ENCODE measurements around the gene CD8B2.
"Not testable (repeated sequence)": the region's sequence is repeated elsewhere in the genome, so short reads cannot be mapped to it uniquely, and the experiment has no call there.

The CD8B2 gene

DNA sequence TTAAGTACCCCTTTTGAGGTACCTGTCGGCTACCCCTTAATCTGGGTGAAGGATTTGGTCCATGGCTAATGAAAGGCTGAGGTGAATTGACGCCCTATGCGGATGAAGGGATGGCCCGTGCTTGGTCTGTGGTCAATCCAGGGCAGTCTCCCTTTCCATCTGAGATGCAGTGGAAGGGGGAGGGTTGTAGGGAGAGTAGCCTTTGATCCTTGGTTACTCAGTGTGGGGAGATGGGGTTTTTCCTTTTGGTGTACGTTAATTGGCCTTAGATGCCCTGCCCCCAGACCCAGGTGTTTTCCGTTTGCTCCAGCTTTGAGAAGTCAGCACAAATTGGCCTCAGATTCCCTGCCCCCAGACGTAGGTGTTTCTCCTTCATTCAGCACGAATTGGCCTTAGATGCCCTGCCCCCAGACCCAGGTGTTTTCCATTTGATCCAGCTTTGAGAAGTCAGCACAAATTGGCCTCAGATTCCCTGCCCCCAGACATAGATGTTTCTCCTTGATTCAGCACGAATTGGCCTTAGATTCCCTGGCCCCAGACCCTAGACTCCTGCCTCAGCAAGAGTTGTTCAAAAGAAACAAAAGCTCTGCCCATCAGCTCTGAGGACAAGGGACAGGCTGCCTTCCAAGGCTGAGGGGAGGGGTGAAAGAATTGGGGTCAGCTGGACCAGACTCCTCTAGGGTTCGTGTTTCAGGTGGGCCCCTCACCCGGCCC, 21.7 kb downstream of the CD8B2 start:
- DNase-seq (ENCODE audit: low read depth in 1 of 2, low spot score in 1 of 2); in situ Hi-C loops (cut with HindIII; ENCODE audit: low pct_unique_long_range_greater_than_20kb, low sequenced_read_pairs): not testable (repeated sequence)

DNA sequence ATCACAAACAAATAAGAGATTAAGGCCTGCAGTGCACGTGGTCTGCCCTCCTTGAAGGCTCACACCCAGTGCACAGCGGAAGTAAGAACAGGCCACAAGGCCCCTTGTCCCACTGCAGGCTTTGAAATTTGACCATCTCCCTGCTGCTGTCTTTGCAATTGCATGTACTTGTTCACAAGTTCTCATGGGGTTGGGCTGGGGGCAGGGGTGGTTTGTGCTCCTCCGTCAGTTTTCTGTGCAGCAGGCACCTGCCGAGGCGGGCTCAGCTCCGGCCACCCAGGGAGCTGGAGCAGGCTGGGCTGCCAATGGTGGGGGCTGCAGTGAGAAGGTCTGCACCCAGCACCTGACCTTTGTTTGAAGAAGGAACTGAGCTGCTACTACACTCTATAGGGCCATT, 22.2 kb downstream of the CD8B2 start:
- DNase-seq (ENCODE audit: low read depth in 1 of 2, low spot score in 1 of 2); in situ Hi-C loops (cut with HindIII; ENCODE audit: low pct_unique_long_range_greater_than_20kb, low sequenced_read_pairs): not testable (repeated sequence)

DNA sequence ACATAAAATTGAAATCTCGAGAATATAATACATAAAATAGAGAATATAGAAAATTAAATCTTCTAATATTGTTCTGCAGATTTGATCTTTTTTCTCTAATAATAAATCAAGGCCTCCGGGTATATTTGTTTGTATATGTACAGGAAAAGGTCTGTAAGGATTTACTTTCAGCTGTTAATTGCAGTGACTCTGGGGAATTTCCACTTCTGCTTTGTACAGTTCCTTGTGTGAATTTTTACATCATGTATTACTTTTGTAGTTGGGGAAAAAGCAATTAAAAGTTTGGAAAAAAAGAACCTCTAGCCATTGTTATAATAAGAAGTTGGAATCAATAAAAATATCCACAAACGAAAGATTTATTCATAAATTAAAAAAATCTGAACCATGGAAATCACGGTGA, 23.6 kb downstream of the CD8B2 start:
- DNase-seq (ENCODE audit: low read depth in 1 of 2, low spot score in 1 of 2); in situ Hi-C loops (cut with HindIII; ENCODE audit: low pct_unique_long_range_greater_than_20kb, low sequenced_read_pairs): not testable (repeated sequence)

DNA sequence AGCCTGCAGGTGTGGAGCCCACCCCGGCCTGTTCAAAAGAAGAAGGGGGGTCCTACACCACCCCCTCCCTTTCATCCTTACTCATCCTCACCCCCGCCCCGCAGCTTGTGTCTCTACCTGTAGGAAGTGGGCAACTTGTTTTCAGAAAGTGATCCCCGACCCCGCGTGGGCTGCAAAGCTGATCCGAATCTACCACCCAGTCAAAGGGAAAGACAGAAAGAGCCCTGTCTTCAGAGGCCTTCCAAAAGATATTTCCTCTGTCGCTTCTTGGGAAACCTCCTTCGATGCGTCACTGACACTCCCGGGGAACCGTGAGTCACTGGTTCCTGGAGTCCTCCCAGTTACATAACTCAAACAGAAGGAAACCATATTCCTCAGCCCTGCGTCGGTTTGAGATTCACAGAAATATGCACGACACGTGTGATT, 24.3 kb downstream of the CD8B2 start:
- in situ Hi-C loops (cut with HindIII; ENCODE audit: low pct_unique_long_range_greater_than_20kb, low sequenced_read_pairs) = not testable (repeated sequence)
- DNase-seq (ENCODE audit: low read depth in 1 of 2, low spot score in 1 of 2) = peak in 1 of 2 experiments; percentile 49

DNA sequence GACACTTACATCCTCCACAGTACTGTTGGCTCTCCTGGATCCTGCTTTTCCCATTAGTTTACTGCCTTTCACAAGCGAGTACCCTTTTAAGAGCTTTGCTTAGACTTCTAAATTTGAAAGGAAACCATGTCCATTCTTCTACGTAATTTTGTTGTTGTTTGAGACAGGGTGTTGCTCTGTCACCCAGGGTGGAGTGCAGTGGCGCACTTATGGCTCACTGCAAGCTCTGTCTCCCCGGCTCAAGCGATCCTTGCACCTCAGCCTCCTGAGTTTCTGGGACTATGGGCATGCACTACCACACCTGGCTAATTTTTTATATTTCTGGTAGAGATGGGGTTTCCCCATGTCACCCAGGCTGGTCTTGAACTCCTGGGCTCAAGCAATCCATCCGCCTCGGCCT, 24.8 kb downstream of the CD8B2 start:
- in situ Hi-C loops (cut with HindIII; ENCODE audit: low pct_unique_long_range_greater_than_20kb, low sequenced_read_pairs) = not testable (repeated sequence)

DNA sequence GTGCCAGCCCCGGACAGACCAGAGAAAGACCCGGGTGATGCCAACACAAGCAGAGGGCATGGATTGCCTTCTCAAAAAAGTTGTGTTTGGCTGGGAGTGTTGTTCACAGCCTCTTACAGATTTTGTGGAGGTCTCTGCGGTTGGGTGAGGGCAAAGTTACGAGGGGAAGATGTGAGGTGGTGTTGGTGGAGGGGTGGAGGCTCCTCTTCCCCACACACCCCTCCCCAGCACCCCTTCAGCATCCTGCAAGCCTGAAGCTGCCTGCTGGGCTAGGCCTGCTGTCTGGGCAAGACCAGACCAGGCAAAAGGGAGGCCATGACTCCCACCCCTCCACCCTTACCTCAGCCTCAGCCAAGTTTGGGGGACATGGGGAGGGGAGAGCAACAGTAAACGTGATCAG, 26.2 kb downstream of the CD8B2 start:
- in situ Hi-C loops (cut with HindIII; ENCODE audit: low pct_unique_long_range_greater_than_20kb, low sequenced_read_pairs); DNase-seq (ENCODE audit: low read depth in 1 of 2, low spot score in 1 of 2): not testable (repeated sequence)

More for the DNA sequence above, 24.8 kb downstream of the CD8B2 start:
- DNase-seq (ENCODE audit: low read depth in 1 of 2, low spot score in 1 of 2) = not testable (repeated sequence)

DNA sequence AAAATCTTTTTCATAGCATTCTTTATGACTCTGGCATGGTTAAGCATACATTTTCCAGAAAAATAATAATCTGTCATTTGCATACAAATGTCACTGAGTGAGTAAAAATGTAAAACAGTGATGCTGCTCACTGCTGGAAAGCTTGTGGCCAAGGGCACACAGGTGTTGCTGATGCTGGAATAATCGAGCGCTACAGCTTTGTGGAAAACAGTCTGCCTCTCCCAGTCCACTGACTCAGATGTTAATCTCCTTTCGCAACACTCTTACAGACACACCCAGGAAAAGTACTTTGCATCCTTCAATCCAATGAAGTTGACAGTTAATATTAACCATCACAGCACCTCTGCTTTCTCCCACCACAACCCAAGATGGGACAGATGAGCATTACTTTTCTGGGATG, 27.7 kb downstream of the CD8B2 start:
- DNase-seq (ENCODE audit: low read depth in 1 of 2, low spot score in 1 of 2); in situ Hi-C loops (cut with HindIII; ENCODE audit: low pct_unique_long_range_greater_than_20kb, low sequenced_read_pairs): not testable (repeated sequence)

DNA sequence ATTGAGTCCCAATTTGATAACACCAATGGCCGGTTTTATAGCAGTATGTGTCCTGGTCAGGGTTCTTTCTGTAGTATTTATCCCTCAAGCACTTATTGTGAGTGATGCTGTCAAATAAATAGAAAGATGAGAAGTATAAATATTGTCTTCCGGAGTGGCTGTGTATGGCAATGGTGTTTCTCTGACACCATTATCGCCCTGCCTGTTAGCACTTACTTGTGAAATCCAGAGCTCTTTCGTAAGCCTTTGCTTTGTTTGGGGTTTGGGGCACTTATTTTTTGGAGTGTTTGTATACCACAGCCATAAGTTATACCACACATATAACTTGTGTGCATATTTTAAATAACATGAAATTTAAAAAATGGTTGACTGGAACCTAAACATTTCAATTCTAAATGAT, 29.3 kb downstream of the CD8B2 start:
- no peak for DNase-seq (ENCODE audit: low read depth in 1 of 2, low spot score in 1 of 2)
- no peak for TF ChIP-seq JUND (IDR thresholded peaks at IDR 0.05; ENCODE audit: low read depth)
- in situ Hi-C loops (cut with HindIII; ENCODE audit: low pct_unique_long_range_greater_than_20kb, low sequenced_read_pairs) = no loop called here

DNA sequence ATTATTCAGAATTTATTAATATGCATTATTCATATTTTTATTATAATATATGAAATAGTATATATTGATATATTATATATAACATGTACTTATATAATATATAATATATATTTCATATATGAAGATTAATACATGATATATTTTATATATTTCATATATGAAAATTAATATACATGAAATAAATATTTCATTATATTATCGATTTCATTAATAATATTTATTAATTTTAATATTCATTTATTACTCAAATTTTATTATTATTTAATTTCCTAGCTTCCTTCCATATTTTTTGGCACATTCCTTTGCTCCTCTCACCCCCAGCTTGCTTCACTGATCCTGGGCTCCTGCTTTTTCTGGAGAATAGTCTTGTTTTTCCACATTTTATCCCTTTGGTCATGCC, 29.7 kb downstream of the CD8B2 start:
- in situ Hi-C loops (cut with HindIII; ENCODE audit: low pct_unique_long_range_greater_than_20kb, low sequenced_read_pairs) = no loop called here
- no peak for TF ChIP-seq JUND (IDR thresholded peaks at IDR 0.05; ENCODE audit: low read depth)

DNA sequence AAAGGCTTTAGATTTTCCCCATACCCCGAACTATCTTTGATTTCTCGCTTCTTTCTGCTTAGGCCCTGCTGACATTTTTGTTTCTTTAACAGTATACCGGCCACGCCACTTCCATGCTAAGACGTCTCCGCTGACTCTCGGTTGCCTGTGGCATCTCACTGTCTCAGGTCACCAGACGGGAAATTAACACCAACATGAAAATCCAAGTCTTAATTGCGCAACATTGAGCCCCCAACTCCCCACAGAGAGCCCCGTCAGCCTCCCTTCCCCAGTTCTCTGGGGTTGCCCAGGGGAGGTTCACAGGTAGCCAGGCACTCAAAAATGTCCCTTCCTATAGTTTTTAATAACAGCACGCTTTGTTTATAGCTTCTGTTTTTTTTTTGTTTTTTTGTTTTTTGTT, 30.2 kb downstream of the CD8B2 start:
- in situ Hi-C loops (cut with HindIII; ENCODE audit: low pct_unique_long_range_greater_than_20kb, low sequenced_read_pairs) = no loop called here
- TF ChIP-seq JUND (IDR thresholded peaks at IDR 0.05; ENCODE audit: low read depth) = no peak
- DNase-seq (ENCODE audit: low read depth in 1 of 2, low spot score in 1 of 2) = no peak

More for the DNA sequence above, 29.7 kb downstream of the CD8B2 start:
- no peak for DNase-seq (ENCODE audit: low read depth in 1 of 2, low spot score in 1 of 2)

DNA sequence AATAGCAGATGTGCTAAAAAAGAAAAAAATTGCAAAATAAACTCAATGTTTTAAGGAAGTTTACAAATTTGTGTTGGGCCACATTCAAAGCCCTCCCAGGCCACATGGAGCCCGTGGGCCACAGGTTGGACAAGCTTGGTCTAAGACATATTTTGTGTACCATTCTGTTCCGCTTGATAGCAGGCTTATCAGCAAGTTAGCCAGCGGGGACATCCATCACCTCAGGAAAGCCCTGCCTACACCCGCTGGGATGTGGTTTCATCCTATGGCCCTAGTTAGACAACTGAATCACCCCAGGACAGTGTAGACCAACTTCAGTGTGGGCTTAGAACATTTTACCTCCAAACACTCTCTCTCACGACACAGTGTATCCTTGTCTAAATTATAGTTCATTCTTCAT, 32.6 kb downstream of the CD8B2 start:
- in situ Hi-C loops (cut with HindIII; ENCODE audit: low pct_unique_long_range_greater_than_20kb, low sequenced_read_pairs) = no loop called here
- TF ChIP-seq JUND (IDR thresholded peaks at IDR 0.05; ENCODE audit: low read depth) = no peak

DNA sequence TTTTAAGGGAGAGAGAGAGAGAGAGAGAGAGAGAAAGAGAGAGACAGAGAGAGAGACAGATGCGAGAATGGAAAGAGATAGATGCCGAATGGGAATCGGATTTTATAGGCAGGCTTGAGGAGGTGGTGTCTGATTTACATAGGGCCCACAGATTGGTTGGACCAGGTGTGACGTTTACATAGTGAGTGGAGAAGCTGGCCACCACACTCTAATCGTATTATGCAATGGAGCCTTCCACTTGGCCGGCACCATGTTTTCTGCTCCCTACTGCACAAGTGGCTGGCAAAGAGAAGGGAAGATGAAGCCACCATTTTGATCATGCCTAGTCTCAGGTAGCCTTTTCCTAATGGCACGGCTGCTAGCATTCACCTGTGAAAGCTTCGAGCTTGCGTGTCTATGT, 33.9 kb downstream of the CD8B2 start:
- DNase-seq (ENCODE audit: low read depth in 1 of 2, low spot score in 1 of 2) = no peak
- in situ Hi-C loops (cut with HindIII; ENCODE audit: low pct_unique_long_range_greater_than_20kb, low sequenced_read_pairs) = no loop called here
- TF ChIP-seq JUND (IDR thresholded peaks at IDR 0.05; ENCODE audit: low read depth) = no peak

More for the DNA sequence above, 32.6 kb downstream of the CD8B2 start:
- no peak for DNase-seq (ENCODE audit: low read depth in 1 of 2, low spot score in 1 of 2)

DNA sequence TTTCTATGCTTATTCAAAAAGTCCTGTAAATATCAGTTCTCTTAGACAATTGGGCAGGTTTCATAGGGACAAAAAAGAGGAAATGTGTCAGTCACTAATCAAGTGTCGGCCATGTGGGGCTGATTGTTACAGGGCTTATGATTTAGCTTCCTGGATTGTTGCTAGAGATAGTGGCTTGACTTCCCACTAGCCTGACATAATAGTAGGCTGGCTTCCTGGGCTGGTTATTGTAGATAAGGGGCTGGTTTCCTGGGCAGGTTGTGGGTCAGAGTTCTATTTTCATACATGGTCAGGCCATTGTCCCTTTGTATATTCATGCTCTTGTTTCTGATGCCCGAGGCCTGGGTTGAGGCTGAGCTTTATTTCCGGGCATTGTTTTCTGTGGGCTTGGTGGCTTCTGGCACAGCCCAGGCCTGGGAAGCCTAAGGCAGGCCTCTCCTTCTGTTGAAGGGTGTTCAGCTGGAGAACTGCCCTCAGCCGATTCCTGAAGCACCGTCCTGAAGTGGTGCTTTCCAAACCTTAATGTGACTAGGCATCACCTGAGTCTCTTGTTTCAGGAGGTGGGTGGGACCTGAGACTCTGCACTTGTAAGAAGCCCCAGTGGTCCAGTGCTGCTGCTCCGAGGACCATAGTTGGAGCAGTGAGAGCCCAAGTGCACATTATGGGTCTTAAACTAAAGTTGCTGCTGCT, 37.0 kb downstream of the CD8B2 start:
- in situ Hi-C loops (cut with HindIII; ENCODE audit: low pct_unique_long_range_greater_than_20kb, low sequenced_read_pairs) = no loop called here
- no peak for DNase-seq (ENCODE audit: low read depth in 1 of 2, low spot score in 1 of 2)
- no peak for TF ChIP-seq JUND (IDR thresholded peaks at IDR 0.05; ENCODE audit: low read depth)

DNA sequence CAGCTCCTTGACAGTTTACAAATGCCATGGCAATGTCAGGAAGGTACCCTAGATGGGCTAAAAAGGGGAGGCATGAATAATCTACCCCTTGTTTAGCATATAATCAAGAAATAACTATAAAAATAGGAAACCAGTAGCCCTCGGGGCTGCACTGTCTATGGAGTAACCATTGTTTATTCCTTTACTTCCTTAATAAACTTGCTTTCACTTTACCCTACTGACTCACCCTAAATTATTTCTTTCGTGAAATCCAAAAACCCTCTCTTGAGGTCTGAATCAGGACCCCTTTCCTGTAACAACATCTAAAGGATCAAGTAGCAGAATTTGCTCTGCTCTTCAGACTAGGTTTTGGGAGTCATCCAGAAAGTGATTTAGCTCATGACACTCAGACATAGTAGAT, 43.7 kb downstream of the CD8B2 start:
- no peak for DNase-seq (ENCODE audit: low read depth in 1 of 2, low spot score in 1 of 2)
- TF ChIP-seq JUND (IDR thresholded peaks at IDR 0.05; ENCODE audit: low read depth) = no peak
- in situ Hi-C loops (cut with HindIII; ENCODE audit: low pct_unique_long_range_greater_than_20kb, low sequenced_read_pairs) = no loop called here
